ENCODE measurements around the gene ADAMTSL1.

Gene ADAMTSL1

DNA sequence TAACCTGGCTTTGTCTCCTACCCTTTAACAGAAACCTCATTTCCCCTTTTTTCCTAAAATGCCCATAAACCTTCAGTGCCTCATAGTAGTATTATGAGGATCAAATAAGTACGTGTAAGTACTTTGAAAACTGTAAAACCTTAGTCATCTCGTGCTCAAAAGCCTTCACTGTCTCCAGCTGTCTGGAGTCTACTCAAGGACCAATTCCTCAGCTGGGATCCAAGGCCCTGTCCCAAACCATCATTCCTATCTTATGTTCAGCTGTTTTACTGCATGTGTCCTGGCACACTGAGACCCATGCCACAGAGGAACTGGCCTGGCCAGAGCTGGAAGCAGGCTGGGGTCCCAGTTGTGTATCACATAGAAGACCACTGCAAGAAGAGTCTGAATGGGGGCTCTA lies 15.9 kb downstream of the ADAMTSL1 start:
- Histone ChIP-seq H3K4me3 (ENCODE audit: low read length) (no peak overlapping the region), H3K4me1 (ENCODE audit: low read length) (no peaks in the 10 kb centered on the region), H3K79me2 (ENCODE audit: low read length) (no peaks in the 10 kb centered on the region), H2AFZ (ENCODE audit: low read depth, low read length) (no peak overlapping the region), H3K4me2 (ENCODE audit: low read length) (no peak overlapping the region), H4K20me1 (ENCODE audit: insufficient read depth, low read length) (no peaks in the 10 kb centered on the region), H3K9ac (ENCODE audit: low read length) (no peak overlapping the region), H3K27me3 (ENCODE audit: low read depth, low read length) (peaks cover 23% of the 10 kb centered on the region; the same call in 1 of the 2 replicates), H3K36me3 (replicated peaks; ENCODE audit: low read depth, low read length) (no peaks in the 10 kb centered on the region), H3K27ac (ENCODE audit: low read length) (no peak overlapping the region), H3K9me3 (ENCODE audit: insufficient read depth, low read length) (no peaks in the 10 kb centered on the region)
- TF ChIP-seq EZH2phosphoT487 (IDR thresholded peaks at IDR 0.05; ENCODE audit: low read depth): no peak
- no peak for TF ChIP-seq CTCF (IDR thresholded peaks at IDR 0.05; ENCODE audit: low read depth, low read length)

- no peaks in the 10 kb centered on the region for H3K9me3 ChIP-seq (ENCODE audit: insufficient read depth, low read length)
- H3K9ac ChIP-seq (ENCODE audit: low read length): no peak overlapping the region
- no peaks in the 10 kb centered on the region for H3K4me1 ChIP-seq (ENCODE audit: low read length)
- no peaks in the 10 kb centered on the region for H3K36me3 ChIP-seq (replicated peaks; ENCODE audit: low read depth, low read length)
- no peaks in the 10 kb centered on the region for H4K20me1 ChIP-seq (ENCODE audit: insufficient read depth, low read length)
- H3K27me3 ChIP-seq (ENCODE audit: low read depth, low read length): peaks cover 27% of the 10 kb centered on the region
- TF ChIP-seq CTCF (IDR thresholded peaks at IDR 0.05; ENCODE audit: low read depth, low read length) (no peak), EZH2phosphoT487 (IDR thresholded peaks at IDR 0.05; ENCODE audit: low read depth) (no peak)
- H3K4me2 ChIP-seq (ENCODE audit: low read length): no peak overlapping the region
- no peak overlapping the region for H2AFZ ChIP-seq (ENCODE audit: low read depth, low read length)
- H3K79me2 ChIP-seq (ENCODE audit: low read length): no peaks in the 10 kb centered on the region
- no peak overlapping the region for H3K4me3 ChIP-seq (ENCODE audit: low read length)
- H3K27ac ChIP-seq (ENCODE audit: low read length): no peak overlapping the region
Measured at GRCh38 chr9:18490641-18491370, 16.9 kb downstream of the ADAMTSL1 start.

DNA sequence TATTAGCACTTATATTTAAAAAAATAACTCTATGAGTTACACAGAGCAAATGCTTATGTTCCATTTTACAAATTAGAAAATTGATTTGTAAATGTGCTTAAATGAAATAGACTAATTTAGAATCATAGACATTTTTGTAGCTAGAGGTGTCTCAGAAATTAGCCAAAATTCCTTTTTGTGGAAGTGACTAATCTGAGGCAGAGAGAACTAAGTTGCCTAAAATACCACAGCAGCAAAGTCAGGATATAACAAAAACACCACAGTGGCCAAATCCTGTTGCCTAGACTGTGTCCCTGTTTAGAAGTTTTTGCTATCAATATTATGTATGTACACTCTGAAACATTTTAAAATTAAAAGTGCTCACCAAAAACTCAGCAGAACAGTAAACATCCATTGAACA lies 18.7 kb downstream of the ADAMTSL1 start:
- Histone ChIP-seq H3K79me2 (ENCODE audit: low read length) (no peaks in the 10 kb centered on the region), H4K20me1 (ENCODE audit: insufficient read depth, low read length) (no peaks in the 10 kb centered on the region), H3K27me3 (ENCODE audit: low read depth, low read length) (peaks cover 28% of the 10 kb centered on the region), H3K27ac (ENCODE audit: low read length) (no peak overlapping the region), H3K9ac (ENCODE audit: low read length) (no peak overlapping the region), H3K4me2 (ENCODE audit: low read length) (no peak overlapping the region), H3K4me3 (ENCODE audit: low read length) (no peak overlapping the region), H3K4me1 (ENCODE audit: low read length) (no peaks in the 10 kb centered on the region), H3K9me3 (ENCODE audit: insufficient read depth, low read length) (no peaks in the 10 kb centered on the region), H3K36me3 (replicated peaks; ENCODE audit: low read depth, low read length) (no peaks in the 10 kb centered on the region), H2AFZ (ENCODE audit: low read depth, low read length) (no peak overlapping the region)
- TF ChIP-seq EZH2phosphoT487 (IDR thresholded peaks at IDR 0.05; ENCODE audit: low read depth) (no peak), CTCF (IDR thresholded peaks at IDR 0.05; ENCODE audit: low read depth, low read length) (no peak)

DNA sequence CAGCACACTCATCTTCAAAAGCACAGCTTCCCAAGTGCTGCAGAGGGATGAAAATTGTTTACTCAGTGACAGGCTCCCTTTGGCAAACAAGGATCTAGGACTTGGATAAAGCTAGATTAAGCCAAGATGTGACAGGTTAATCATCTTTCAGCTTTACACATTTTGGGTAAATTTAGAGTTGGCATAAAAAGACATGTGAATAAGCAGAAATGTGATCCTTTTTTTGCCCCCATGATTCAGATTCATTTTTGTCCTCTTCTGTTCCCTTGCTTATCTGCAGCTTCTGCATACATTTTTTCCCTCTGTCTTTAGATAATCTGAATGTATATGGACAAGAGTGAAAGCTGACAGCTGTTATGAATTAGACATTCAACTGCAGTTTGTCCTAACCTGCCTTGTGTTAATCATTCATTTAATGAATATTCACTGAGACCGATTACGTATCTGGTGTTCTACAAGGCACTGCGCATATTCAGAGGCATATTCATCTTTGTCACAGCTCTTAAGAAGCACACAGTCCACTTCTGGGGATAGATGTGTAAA lies 19.6 kb downstream of the ADAMTSL1 start:
- no peak overlapping the region for H3K4me2 ChIP-seq (ENCODE audit: low read length)
- no peaks in the 10 kb centered on the region for H3K4me1 ChIP-seq (ENCODE audit: low read length)
- H3K27ac ChIP-seq (ENCODE audit: low read length): no peak overlapping the region
- H2AFZ ChIP-seq (ENCODE audit: low read depth, low read length): no peak overlapping the region
- no peak overlapping the region for H3K4me3 ChIP-seq (ENCODE audit: low read length)
- peaks cover 22% of the 10 kb centered on the region for H3K27me3 ChIP-seq (ENCODE audit: low read depth, low read length)
- no peaks in the 10 kb centered on the region for H3K36me3 ChIP-seq (replicated peaks; ENCODE audit: low read depth, low read length)
- no peaks in the 10 kb centered on the region for H4K20me1 ChIP-seq (ENCODE audit: insufficient read depth, low read length)
- H3K9me3 ChIP-seq (ENCODE audit: insufficient read depth, low read length): no peaks in the 10 kb centered on the region
- no peaks in the 10 kb centered on the region for H3K79me2 ChIP-seq (ENCODE audit: low read length)
- TF ChIP-seq EZH2phosphoT487 (IDR thresholded peaks at IDR 0.05; ENCODE audit: low read depth) (no peak), CTCF (IDR thresholded peaks at IDR 0.05; ENCODE audit: low read depth, low read length) (no peak)
- no peak overlapping the region for H3K9ac ChIP-seq (ENCODE audit: low read length)

Data from OCI-LY3 (cell line).